ENCODE results near the gene CCDC13. TPM values are rescaled to one million over a fixed set of nuclear protein-coding genes. Genes with fewer than 3 reads are reported as not detected.

The CCDC13 gene
- polyA plus RNA-seq, 4 donors, result 2.1 to 2.8 (median 2.7) TPM

DNA sequence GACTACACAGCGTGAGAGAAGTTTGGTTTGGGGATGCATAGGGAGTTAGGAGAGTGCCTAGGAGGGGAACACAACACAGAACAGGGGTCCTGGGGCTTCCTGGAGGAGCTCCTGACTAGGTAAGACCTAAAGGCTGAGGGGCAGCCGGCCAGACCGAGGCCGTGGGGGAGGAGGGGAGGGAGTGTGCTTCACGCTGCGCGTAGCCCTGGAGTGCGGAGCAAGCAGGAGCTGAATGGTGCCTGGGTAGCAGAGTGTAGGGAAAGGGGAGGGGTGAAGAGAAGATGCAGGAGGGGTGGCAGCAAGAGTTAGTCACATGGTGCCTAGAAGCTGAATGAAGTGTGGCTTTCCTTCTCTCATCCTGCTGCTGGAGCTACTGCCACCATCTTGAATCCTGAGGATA, 38.0 kb downstream of the CCDC13 start:
- no peak for DNase-seq (ENCODE audit: low read depth in 4 of 4, low spot score in 3 of 4)

DNA sequence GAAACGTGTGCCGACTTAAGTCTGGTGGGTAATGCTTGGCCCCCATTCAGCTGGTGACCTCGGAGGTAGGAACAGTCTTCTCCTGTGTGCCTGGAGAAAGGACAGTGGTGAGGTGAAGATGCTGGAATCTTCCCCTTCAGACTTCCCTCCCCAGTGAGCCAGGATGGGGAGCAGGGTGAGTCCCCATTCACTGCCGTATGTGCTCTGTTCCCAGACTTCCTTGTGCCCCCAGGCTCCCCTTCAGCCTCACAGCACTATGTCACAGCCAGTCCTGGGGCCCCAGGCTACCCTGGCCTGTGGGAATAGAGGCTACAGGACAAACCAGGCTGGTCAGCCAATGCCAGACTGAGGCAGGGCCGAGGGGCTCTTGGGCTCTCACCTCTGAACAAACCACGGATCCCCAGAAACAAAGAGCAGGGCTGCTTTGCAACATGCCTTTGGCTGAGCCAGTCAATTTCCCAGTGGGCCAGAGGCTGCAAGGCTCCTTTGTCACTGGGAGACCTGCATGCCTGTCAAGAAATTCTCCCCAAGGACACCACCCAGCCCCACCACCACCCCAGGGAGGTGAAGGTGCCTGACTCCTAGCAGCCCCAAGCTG, 38.7 kb downstream of the CCDC13 start:
- no peak for DNase-seq (ENCODE audit: low read depth in 4 of 4, low spot score in 3 of 4)

DNA sequence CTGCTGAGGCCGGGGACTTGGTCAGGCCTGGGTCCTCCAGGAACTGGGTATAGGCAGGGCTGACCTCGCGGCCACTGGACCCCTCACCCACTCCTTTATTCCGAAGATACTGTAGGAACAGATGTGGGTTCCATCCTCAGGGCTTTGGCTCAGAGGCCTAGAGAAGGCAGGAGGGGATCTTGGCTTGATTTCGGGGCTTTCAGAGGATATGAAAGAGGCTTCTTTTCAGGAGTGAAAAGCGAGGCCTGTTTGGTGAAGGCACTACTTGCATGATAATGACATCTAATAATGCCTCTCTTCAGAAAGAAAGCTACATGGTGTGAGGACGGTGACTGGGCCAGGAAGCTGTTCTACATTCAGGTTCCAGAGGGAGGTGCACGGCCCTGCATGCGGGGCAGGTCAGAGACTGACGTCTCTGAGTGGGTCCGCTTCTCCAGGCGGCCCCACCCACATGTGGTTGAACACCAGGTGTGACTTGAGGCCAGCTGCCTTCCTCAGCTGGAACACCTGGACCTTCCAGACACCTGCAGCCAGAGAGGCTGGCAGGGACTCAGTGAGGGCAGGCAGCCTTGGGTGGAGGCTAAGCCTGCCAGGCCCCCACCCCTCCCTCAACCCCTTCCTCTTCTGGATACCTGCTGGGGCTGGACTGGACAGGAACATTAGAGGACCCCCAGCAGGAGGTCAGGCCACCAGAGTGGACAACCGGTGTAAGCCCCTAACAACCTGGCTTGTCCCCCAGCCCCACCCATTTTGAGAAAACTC, 39.4 kb downstream of the CCDC13 start:
- DNase-seq (ENCODE audit: low read depth in 4 of 4, low spot score in 3 of 4), result no peak

DNA sequence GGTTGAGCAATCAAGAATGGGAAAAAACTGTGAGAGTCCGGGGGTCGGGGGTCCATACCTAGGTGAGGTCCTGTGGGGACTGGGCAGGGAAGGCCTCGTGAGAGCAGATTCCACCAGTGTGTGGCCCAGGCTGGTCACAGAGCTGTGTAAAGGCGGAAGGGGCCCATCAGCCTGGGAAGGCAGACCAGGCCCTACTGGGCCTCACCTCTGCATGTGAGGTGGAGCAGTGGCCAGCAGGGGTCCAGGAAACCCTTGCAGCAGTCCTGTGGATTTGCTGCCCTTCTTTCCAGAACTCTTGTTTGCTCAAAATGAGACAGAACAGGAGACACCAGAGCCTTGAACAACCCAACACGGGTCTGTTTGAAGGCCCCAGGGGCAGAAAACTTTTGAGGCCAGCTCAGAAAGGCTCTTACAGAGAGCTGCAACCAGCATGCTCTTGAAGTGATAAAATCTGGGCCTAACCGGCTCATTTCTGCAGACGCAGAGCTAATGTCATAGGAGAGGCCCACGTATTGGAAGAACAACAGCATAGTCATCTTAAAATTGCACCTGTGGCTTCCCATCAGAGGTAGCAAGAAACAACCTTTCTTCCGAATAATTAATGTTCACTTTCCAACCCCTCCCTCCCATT, 40.1 kb downstream of the CCDC13 start:
- no peak for DNase-seq (ENCODE audit: low read depth in 4 of 4, low spot score in 3 of 4)

DNA sequence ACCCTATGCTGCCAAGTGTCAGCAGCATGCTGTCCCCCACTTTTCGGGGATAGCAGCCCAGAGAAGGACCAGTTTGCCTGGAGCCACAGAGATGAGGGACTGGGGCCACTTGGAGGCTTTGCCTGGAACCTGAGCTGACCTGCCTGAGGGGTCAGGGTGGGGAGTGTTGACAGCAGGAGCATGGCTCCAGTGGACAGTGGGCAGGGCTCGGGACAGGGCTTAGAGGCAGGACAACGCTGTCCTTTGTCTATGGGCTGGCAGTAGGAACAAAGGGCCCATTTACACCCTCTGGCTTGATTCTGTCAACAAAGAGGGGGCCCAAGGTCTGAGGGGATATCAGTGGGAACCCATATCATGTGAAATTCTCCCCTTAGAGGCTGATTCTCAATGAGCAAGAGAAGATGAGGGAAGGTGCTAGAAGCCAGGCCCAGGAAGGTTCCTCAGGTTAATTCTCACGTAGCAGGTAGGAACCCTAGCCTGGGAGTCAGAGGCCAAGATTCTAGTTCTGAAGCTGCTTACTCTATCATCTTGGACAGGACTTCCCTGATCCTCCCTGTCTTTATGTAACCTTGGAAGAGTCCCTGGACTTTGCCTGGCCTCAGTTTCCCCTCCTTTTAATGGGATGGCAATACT, 40.7 kb downstream of the CCDC13 start:
- DNase-seq (ENCODE audit: low read depth in 4 of 4, low spot score in 3 of 4), result no peak

DNA sequence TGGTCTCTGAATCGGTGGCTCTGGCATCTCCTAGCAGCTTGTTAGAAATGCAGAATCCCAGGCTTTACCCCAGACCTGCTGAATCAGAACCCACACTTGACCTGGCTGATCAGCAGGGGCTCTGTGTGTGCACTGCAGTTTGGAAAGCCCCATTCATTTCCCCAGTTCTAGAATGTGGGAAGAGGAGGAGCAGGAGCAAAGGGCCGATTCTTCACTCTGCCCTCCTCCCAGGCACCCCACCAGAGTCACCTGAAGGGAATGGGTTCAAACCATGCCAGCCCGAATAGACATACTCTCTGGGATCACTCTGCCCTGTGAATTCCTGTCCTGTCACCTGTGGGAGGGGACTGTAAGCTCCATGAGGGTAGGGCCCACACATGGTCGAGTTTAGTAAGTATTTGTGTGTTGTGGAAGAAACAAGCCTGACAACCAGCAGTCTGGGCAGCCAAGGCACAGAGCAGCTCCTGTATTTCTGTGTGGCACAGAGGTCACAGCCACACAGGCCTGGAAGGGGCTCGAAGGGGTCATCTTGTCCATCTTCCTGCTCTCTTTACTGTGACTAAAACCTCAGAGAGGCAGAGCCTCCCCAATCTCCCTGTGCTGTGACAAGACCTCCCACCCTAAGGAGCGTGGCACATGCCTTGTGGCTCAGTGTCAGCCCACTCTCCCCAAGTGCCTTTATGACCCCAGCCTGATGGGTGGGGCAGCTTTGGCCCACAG, 41.4 kb downstream of the CCDC13 start:
- no peak for DNase-seq (ENCODE audit: low read depth in 4 of 4, low spot score in 3 of 4)

DNA sequence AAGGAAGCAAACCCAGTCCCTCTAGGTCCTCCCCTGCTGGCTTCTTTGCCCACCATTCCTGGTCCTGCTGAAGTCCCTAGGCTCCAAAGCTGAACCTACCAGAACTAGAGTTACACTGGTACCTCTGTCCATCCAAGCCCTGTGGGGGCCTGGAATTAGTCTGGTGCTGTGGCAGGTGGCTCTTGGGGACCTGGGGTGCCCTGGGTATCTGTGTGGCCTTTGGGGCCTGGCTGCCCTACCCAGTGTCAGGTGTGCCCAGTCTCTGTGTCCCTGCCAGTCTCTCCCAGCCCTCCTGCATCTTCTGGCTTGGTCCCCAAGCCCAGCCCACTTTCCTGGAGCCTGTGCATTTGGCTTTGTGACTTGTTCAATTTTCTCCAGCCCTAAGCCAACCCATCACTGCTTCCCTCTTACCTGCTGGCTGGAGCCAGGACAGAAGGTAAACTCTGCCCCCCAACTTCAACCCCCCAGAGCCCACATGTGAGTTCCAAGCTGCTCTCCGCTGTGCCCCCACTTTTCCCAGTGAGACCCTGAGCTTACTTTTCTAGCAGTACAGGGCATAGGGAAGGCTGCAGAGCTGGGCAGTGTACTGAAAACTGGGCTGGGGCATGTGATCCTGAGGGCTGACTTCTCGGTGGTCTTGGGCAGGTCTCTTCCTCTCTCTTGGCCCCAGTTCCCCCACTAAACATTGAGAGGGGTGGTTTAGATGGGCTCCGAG, 42.2 kb downstream of the CCDC13 start:
- DNase-seq (ENCODE audit: low read depth in 4 of 4, low spot score in 3 of 4), result no peak

DNA sequence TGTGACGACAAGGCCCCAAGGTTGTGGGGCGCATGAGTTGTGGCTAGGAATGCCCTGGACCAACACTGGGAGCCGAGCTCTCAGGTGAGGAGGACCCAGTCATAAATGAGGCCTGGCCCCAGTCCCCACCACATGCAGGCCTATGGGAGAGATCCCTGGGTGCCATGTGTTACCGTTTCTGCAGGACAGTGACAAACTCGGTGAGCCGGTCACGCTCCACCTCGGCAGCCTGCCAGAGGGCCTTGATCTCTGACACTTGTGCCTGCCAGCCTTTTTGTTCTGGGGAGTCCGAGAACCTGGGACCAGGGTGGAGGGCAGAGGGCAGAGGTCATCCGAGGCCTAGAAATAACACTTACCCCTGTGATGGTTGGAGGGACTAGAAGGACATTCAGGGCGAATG, 42.8 kb downstream of the CCDC13 start:
- no peak for DNase-seq (ENCODE audit: low read depth in 4 of 4, low spot score in 3 of 4)

DNA sequence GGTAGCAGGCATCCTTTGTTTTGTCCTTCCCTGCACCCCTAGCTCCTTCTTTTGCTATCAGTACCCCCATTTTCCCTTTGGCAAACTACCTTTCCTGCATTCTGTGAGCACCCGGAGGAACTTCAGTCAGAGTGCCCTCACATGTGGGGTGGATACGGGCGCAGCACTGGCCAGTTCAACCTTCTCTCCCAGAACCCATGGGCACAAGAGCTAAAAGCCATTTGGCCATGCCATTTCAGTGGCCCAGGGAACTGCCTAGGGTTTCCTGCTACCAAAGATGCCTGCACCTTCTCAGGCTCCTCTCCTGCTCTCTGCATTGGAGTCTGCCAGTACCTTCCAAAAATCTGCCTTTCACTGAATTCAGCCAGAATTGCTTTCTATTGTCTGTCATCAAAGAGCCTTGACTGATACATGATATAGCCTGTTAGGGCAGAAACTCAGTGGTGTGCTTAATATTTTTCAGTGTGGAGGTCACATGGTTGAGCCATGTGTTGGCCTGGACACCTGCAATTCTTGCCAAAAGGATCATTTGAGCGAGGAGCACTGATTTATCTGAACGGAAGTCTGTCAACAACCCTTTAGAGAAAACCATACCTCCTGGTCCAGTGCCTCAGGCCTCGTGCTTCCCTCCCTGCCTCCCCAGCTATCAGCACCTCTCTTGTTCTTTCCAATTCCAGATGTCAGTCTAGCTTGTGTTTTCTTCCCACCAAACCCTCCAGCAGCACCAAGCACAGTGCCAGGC, 43.5 kb downstream of the CCDC13 start:
- no peak for DNase-seq (ENCODE audit: low read depth in 4 of 4, low spot score in 3 of 4)

DNA sequence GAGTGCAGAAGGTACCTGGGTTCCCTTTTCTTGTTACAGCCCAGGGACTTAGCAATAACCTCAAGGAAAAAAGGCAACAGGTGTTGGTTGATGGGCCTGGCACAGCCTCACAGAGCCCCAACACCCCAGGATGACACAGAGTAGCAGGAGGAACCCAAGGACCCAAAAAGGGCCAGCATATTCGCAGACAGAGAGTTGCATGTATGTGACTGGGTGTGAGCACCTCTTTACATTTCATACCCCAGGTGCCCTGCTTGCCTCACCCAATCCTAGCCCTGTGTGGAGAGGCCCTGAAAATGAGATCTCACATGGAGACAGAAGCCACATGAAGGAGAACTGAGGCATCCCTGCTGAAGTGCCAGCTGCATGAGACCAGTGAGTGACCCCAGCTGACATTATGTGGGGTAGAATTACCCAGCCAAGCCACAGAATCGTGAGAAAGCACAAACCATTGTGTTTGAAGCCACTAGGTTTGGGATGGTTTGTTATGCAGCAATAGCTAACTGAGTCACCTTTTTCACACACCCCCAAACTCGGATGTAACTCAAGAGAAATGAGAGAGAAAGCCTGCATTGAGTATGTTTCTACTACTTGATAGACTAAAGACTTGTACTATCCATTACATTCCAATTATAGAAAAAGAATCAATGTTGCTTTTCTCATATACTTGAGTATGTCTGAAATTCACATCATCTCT, 44.2 kb downstream of the CCDC13 start:
- DNase-seq (ENCODE audit: low read depth in 4 of 4, low spot score in 3 of 4), result no peak

DNA sequence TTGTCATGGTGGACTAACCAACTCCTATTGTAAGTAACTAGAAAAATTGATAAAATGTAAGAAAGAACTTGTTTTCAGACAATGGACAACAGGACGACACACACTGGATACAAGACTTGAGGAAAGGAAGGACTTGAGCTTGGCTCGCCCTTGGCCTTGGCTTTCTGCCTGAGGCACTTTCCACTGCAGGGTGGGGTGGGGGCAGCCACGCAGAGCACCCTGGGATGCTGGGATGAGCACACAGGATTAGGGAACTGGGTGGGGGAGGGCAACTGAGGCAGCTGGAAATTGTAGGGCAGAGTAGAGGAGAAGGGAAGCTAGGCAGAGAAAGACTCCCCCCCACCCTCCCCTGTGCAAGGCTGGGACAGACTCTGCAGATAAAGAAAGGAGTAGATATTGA, 45.0 kb downstream of the CCDC13 start:
- no peak for DNase-seq (ENCODE audit: low read depth in 4 of 4, low spot score in 3 of 4)

DNA sequence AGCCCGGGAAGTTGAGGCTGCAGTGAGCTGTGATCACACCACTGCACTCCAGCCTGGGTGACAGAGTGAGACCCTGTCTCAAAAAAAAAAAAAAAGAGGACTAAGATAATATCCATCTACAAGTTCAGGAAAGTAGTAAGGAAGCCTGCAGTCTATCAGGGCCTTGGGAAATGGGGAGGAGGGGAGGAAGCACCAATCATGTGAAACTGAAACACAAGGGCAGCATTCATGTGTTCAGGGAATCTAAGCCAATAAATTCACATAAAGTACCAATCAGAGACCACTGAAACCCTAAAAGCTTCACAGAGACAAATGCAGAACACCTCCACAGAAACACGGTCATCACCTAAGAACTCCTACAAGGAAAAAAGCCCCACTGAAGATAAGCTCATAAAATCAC, 47.6 kb downstream of the CCDC13 start:
- no peak for DNase-seq (ENCODE audit: low read depth in 4 of 4, low spot score in 3 of 4)

DNA sequence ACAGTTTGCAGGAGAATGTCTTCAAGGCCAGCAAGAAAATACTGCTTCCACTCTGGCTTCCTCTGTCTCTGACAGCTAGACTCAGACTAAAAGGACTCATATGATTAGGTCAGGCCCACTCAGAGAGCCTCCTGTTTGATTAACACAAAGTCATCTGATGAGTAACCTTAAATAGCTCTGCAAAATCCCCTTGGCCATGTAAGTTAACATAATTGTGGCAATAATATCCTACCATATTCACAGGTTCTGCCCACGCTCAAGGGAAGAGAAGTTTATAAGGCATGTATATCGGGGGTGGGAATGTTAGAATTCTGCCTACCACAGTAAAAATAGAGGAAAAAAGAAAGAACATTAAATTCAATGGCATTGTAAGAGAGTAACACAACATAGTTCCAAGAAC, 49.8 kb downstream of the CCDC13 start:
- no peak for DNase-seq (ENCODE audit: low read depth in 4 of 4, low spot score in 3 of 4)

Other genes with a start within 250 kb of the CCDC13 start
- 10 to 100 TPM; 42.8 to 48.2 (median 46.0) TPM for gene SEC22C, start 191.3 kb downstream of the CCDC13 start, polyA plus RNA-seq (ENCODE audit: insufficient read length in 4 of 4)
- 10 to 100 TPM; 23.0 to 29.1 (median 26.5) TPM for gene SS18L2, start 182.4 kb downstream of the CCDC13 start, polyA plus RNA-seq (ENCODE audit: insufficient read length in 4 of 4)
- gene NKTR, start 172.6 kb downstream of the CCDC13 start, polyA plus RNA-seq (ENCODE audit: insufficient read length in 4 of 4), result 100 to 1,000 TPM in 1 of 4 donors, 10 to 100 TPM in 3; 70.5 to 112 (median 76.9) TPM
- gene ZBTB47, start 119.6 kb downstream of the CCDC13 start, polyA plus RNA-seq (ENCODE audit: insufficient read length in 4 of 4), result 10 to 100 TPM; 15.4 to 18.3 (median 15.6) TPM
- under 1 TPM in 1 of 4 donors, not detected in 3; 0.03 TPM for gene KLHL40, start 87.7 kb downstream of the CCDC13 start, polyA plus RNA-seq (ENCODE audit: insufficient read length in 4 of 4)
- under 1 TPM; 0.30 to 0.40 (median 0.36) TPM for gene HHATL, start 70.5 kb downstream of the CCDC13 start, polyA plus RNA-seq (ENCODE audit: insufficient read length in 4 of 4)
- gene HIGD1A, start 31.2 kb upstream of the CCDC13 start, polyA plus RNA-seq (ENCODE audit: insufficient read length in 4 of 4), result 100 to 1,000 TPM; 172 to 196 (median 190) TPM
- 1 to 10 TPM; 2.0 to 2.6 (median 2.3) TPM for gene ACKR2, start 36.2 kb upstream of the CCDC13 start, polyA plus RNA-seq (ENCODE audit: insufficient read length in 4 of 4)
- gene CYP8B1, start 102.6 kb upstream of the CCDC13 start, polyA plus RNA-seq (ENCODE audit: insufficient read length in 4 of 4), result 1 to 10 TPM in 1 of 4 donors, under 1 TPM in 3; 0.77 to 1.1 (median 0.80) TPM
- 10 to 100 TPM; 22.5 to 27.7 (median 25.9) TPM for gene ZNF662, start 132.9 kb upstream of the CCDC13 start, polyA plus RNA-seq (ENCODE audit: insufficient read length in 4 of 4)
- gene GASK1A, start 206.1 kb upstream of the CCDC13 start, polyA plus RNA-seq (ENCODE audit: insufficient read length in 4 of 4), result 1 to 10 TPM; 3.4 to 4.7 (median 4.2) TPM